SU-DHL-6 (cell line): ENCODE data around the gene PNP.

Experiments
- H2AFZ ChIP-seq: fragments of 200-600 bp; sonication (generic); 2 replicates; pipeline ENCODE4 v1.6.1; 2014; ENCODE audit warnings: low read depth, mild to moderate bottlenecking, moderate library complexity, mixed read lengths, antibody characterized with exemption, low read length; ENCODE audit not compliant: severe bottlenecking
- H3F3A ChIP-seq: fragments of 200-600 bp; shearing (Covaris generic); 2 replicates; pipeline ENCODE4 v1.6.0; 2016; ENCODE audit warnings: antibody characterized with exemption, mild to moderate bottlenecking; ENCODE audit not compliant: insufficient read depth
- H3K27ac ChIP-seq: fragments of 200-600 bp; sonication (generic); 2 replicates; pipeline ENCODE4 v1.5.1; 2016; ENCODE audit warnings: low read depth, mild to moderate bottlenecking, low read length, moderate library complexity, mixed read lengths
- H3K27me3 ChIP-seq: fragments of 200-600 bp; sonication (generic), shearing (Covaris generic); 2 replicates; pipeline ENCODE4 v1.6.0; 2014; ENCODE audit warnings: mild to moderate bottlenecking, low read length
- H3K36me3 ChIP-seq: fragments of 200-600 bp; sonication (generic); 2 replicates; pipeline ENCODE4 v1.6.1; 2014; ENCODE audit warnings: mild to moderate bottlenecking, low read length, mixed read lengths
- H3K4me2 ChIP-seq: fragments of 300-600, 200-600 bp; shearing (Covaris generic), sonication (generic); 2 replicates; pipeline ENCODE4 v1.6.0; 2014; ENCODE audit warnings: low read length, low read depth, mild to moderate bottlenecking; ENCODE audit not compliant: poor library complexity, severe bottlenecking
- H3K4me3 ChIP-seq: fragments of 200-600 bp; sonication (generic); 2 replicates; pipeline ENCODE4 v1.5.1; 2014; ENCODE audit warnings: antibody characterized with exemption, low read length, mild to moderate bottlenecking, mixed read lengths; ENCODE audit not compliant: insufficient read depth, poor library complexity, severe bottlenecking
- H3K79me2 ChIP-seq: fragments of 200-600 bp; sonication (generic); 2 replicates; pipeline ENCODE4 v1.6.1; 2014; ENCODE audit warnings: mild to moderate bottlenecking, low read length, moderate library complexity; ENCODE audit not compliant: insufficient read depth
- H3K9ac ChIP-seq: fragments of 200-600 bp; sonication (generic); 2 replicates; pipeline ENCODE4 v1.7.0; 2014; ENCODE audit warnings: mild to moderate bottlenecking, low read length
- H3K9me2 ChIP-seq: fragments of 200-600 bp; sonication (generic); replicated peaks from 2 replicates; pipeline ENCODE4 v1.6.1; 2014; ENCODE audit warnings: low read length; ENCODE audit not compliant: insufficient read depth
- H3K9me3 ChIP-seq: fragments of 200-600 bp; sonication (generic); 2 replicates; pipeline ENCODE4 v1.6.1; 2014; ENCODE audit warnings: low read length, mixed read lengths; ENCODE audit not compliant: insufficient read depth
- H4K20me1 ChIP-seq: fragments of 200-600 bp; sonication (generic); 2 replicates; pipeline ENCODE4 v1.6.1; 2014; ENCODE audit warnings: low read depth, mild to moderate bottlenecking, antibody characterized with exemption, low read length, moderate library complexity, mixed read lengths
- CTCF ChIP-seq: fragments of 200-600 bp; sonication (generic); IDR thresholded peaks from one replicate; pipeline ENCODE4 v1.5.1; 2017; ENCODE audit warnings: antibody characterized with exemption, mild to moderate bottlenecking, low read length, moderate library complexity; ENCODE audit not compliant: insufficient read depth, poor library complexity, severe bottlenecking
- EZH2phosphoT487 ChIP-seq: fragments of 200-600 bp; sonication (generic), shearing (Covaris generic); conservative IDR thresholded peaks from 2 replicates; pipeline ENCODE4 v1.6.1; 2018; ENCODE audit warnings: mild to moderate bottlenecking, antibody characterized with exemption, low read length, moderate library complexity, mixed read lengths

The PNP gene

GRCh38 chr14:20472536-20473169, 3.4 kb downstream of the PNP start:
- no peak for TF ChIP-seq CTCF
- TF ChIP-seq EZH2phosphoT487: no peak
- Histone ChIP-seq H2AFZ (no peak overlapping the region), H3F3A (no peaks in the 10 kb centered on the region; the same call in 1 of the 2 replicates), H3K9me2 (no peaks in the 10 kb centered on the region), H3K4me2 (no peak overlapping the region), H3K9me3 (no peaks in the 10 kb centered on the region), H4K20me1 (no peaks in the 10 kb centered on the region; the same call in 1 of the 2 replicates), H3K27me3 (no peaks in the 10 kb centered on the region), H3K4me3 (no peak overlapping the region), H3K36me3 (peaks cover 20% of the 10 kb centered on the region; the same call in 1 of the 2 replicates), H3K27ac (no peak overlapping the region), H3K9ac (no peak overlapping the region), H3K79me2 (peaks cover 40% of the 10 kb centered on the region)

- H3K79me2 ChIP-seq: peaks cover 15% of the 10 kb centered on the region
- H3K9me3 ChIP-seq: no peaks in the 10 kb centered on the region
- no peak overlapping the region for H3K4me3 ChIP-seq
- no peak for TF ChIP-seq CTCF
- no peak for TF ChIP-seq EZH2phosphoT487
- H3K27ac ChIP-seq: no peak overlapping the region
- H3K27me3 ChIP-seq: no peaks in the 10 kb centered on the region
- H4K20me1 ChIP-seq: no peaks in the 10 kb centered on the region
- no peaks in the 10 kb centered on the region for H3K9me2 ChIP-seq
- H3F3A ChIP-seq: no peaks in the 10 kb centered on the region; the same call in 1 of the 2 replicates
- H3K36me3 ChIP-seq: peaks cover 31% of the 10 kb centered on the region; the same call in 1 of the 2 replicates
- no peak overlapping the region for H3K4me2 ChIP-seq
- no peak overlapping the region for H3K9ac ChIP-seq
- H2AFZ ChIP-seq: no peak overlapping the region
These were observed 7.6 kb downstream of the PNP start for GRCh38 chr14:20476776-20477175.

GRCh38 chr14:20477211-20477876, 8.1 kb downstream of the PNP start:
- TF ChIP-seq EZH2phosphoT487 (no peak), CTCF (no peak)
- no peaks in the 10 kb centered on the region for H3K9me2 ChIP-seq
- H3K9me3 ChIP-seq: no peaks in the 10 kb centered on the region
- no peaks in the 10 kb centered on the region for H4K20me1 ChIP-seq
- peaks cover 31% of the 10 kb centered on the region; the same call in 1 of the 2 replicates for H3K36me3 ChIP-seq
- H3K9ac ChIP-seq: no peak overlapping the region
- no peaks in the 10 kb centered on the region; the same call in 1 of the 2 replicates for H3F3A ChIP-seq
- H3K4me2 ChIP-seq: no peak overlapping the region
- H3K4me3 ChIP-seq: no peak overlapping the region
- no peak overlapping the region for H2AFZ ChIP-seq
- no peak overlapping the region for H3K27ac ChIP-seq
- no peaks in the 10 kb centered on the region for H3K27me3 ChIP-seq
- H3K79me2 ChIP-seq: peaks cover 9% of the 10 kb centered on the region
